H9 (cell line): ENCODE data around the gene KCNK13. TPM values are rescaled to one million over a fixed set of nuclear protein-coding genes. Genes with fewer than 3 reads are reported as not detected.

Source experiments
- DNase-seq: peaks from one replicate; pipeline ENCODE4 v3.0.0-alpha.2; 2017
- H2AFZ ChIP-seq: one replicate; pipeline ENCODE4 v1.6.1; 2013; ENCODE audit warnings: mild to moderate bottlenecking, low read length, control low read depth, moderate library complexity
- H2AK5ac ChIP-seq: 2 replicates; pipeline ENCODE4 v1.6.1; 2013; ENCODE audit warnings: low read length, control low read depth, mixed read lengths; ENCODE audit not compliant: insufficient read length
- H2BK120ac ChIP-seq: one replicate; pipeline ENCODE4 v1.6.1; 2013; ENCODE audit warnings: low read depth, mild to moderate bottlenecking, low read length, control low read depth, inconsistent platforms; ENCODE audit not compliant: poor library complexity, severe bottlenecking
- H2BK12ac ChIP-seq: 2 replicates; pipeline ENCODE4 v1.6.1; 2013; ENCODE audit warnings: low read length, control low read depth, mixed read lengths, low read depth; ENCODE audit not compliant: insufficient read length
- H2BK15ac ChIP-seq: 2 replicates; pipeline ENCODE4 v1.6.1; 2013; ENCODE audit warnings: low read depth, low read length, control low read depth
- H2BK20ac ChIP-seq: one replicate; pipeline ENCODE4 v1.6.1; 2013; ENCODE audit warnings: low read depth, mild to moderate bottlenecking, low read length, control low read depth, inconsistent platforms; ENCODE audit not compliant: poor library complexity, severe bottlenecking
- H2BK5ac ChIP-seq: 2 replicates; pipeline ENCODE4 v1.6.1; 2013; ENCODE audit warnings: low read length, control low read depth, mixed read lengths; ENCODE audit not compliant: insufficient read length
- H3K14ac ChIP-seq: 2 replicates; pipeline ENCODE4 v1.6.1; 2013; ENCODE audit warnings: low read length, control low read depth; ENCODE audit not compliant: insufficient read depth
- H3K18ac ChIP-seq: 2 replicates; pipeline ENCODE4 v1.6.1; 2013; ENCODE audit warnings: low read depth, mild to moderate bottlenecking, mixed read lengths, low read length, control low read depth; ENCODE audit not compliant: insufficient read length
- H3K23ac ChIP-seq: 2 replicates; pipeline ENCODE4 v1.6.1; 2013; ENCODE audit warnings: low read length, control low read depth, mixed read lengths, low read depth; ENCODE audit not compliant: insufficient read length
- H3K23me2 ChIP-seq: 2 replicates; pipeline ENCODE4 v1.6.1; 2013; ENCODE audit warnings: low read depth, mild to moderate bottlenecking, mixed read lengths, low read length, control low read depth; ENCODE audit not compliant: insufficient read length, poor library complexity, severe bottlenecking
- H3K27ac ChIP-seq: 2 replicates; pipeline ENCODE4 v1.5.1; 2013; ENCODE audit warnings: low read length, control low read depth, mixed read lengths, low read depth; ENCODE audit not compliant: insufficient read length
- H3K27me3 ChIP-seq: 2 replicates; pipeline ENCODE4 v1.6.1; 2013; ENCODE audit warnings: low read length, control low read depth, inconsistent platforms; ENCODE audit not compliant: insufficient read depth
- H3K4ac ChIP-seq: 2 replicates; pipeline ENCODE4 v1.6.1; 2013; ENCODE audit warnings: low read depth, mild to moderate bottlenecking, control low read depth, inconsistent platforms, low read length, moderate library complexity
- H3K4me1 ChIP-seq: 2 replicates; pipeline ENCODE4 v1.6.1; 2013; ENCODE audit warnings: low read length, control low read depth, inconsistent platforms; ENCODE audit not compliant: insufficient read depth
- H3K4me2 ChIP-seq: 2 replicates; pipeline ENCODE4 v1.6.1; 2013; ENCODE audit warnings: low read length, control low read depth, mixed read lengths; ENCODE audit not compliant: insufficient read length, insufficient read depth
- H3K56ac ChIP-seq: 2 replicates; pipeline ENCODE4 v1.6.1; 2013; ENCODE audit warnings: low read depth, mild to moderate bottlenecking, mixed read lengths, low read length, control low read depth; ENCODE audit not compliant: insufficient read length
- H3K79me1 ChIP-seq: 2 replicates; pipeline ENCODE4 v1.6.1; 2013; ENCODE audit warnings: low read depth, mild to moderate bottlenecking, moderate library complexity, low read length, control low read depth, inconsistent platforms; ENCODE audit not compliant: insufficient read depth, poor library complexity, severe bottlenecking
- H3K79me2 ChIP-seq: 2 replicates; pipeline ENCODE4 v1.6.1; 2013; ENCODE audit warnings: low read length, control low read depth, inconsistent platforms; ENCODE audit not compliant: insufficient read depth
- H3K9ac ChIP-seq: 2 replicates; pipeline ENCODE4 v1.6.1; 2013; ENCODE audit warnings: low read length, control low read depth, mixed read lengths; ENCODE audit not compliant: insufficient read length; ENCODE audit errors: extremely low read depth
- H3K9me3 ChIP-seq: one replicate; pipeline ENCODE4 v1.6.1; 2013; ENCODE audit warnings: low read depth, low read length, inconsistent platforms; ENCODE audit not compliant: control insufficient read depth
- H3T11ph ChIP-seq: one replicate; pipeline ENCODE4 v1.6.1; 2013; ENCODE audit warnings: mild to moderate bottlenecking, low read length, control low read depth, inconsistent platforms
- H4K20me1 ChIP-seq: one replicate; pipeline ENCODE4 v1.6.1; 2013; ENCODE audit not compliant: control insufficient read depth, insufficient read length, insufficient read depth
- H4K5ac ChIP-seq: 2 replicates; pipeline ENCODE4 v1.6.1; 2013; ENCODE audit warnings: low read depth, mild to moderate bottlenecking, mixed read lengths, low read length, control low read depth; ENCODE audit not compliant: insufficient read length
- H4K8ac ChIP-seq: replicated peaks from 2 replicates; pipeline ENCODE4 v1.6.1; 2013; ENCODE audit warnings: low read length, control low read depth, mixed read lengths, low read depth; ENCODE audit not compliant: insufficient read length
- H4K91ac ChIP-seq: 2 replicates; pipeline ENCODE4 v1.6.1; 2013; ENCODE audit warnings: low read depth, mild to moderate bottlenecking, moderate library complexity, mixed read lengths, low read length, control low read depth; ENCODE audit not compliant: insufficient read length
- H3K27ac Mint-ChIP-seq, 3 experiments: 2 replicates in 2 of 3; 3 replicates in 1 of 3; pipeline ENCODE4 v1.8.0; 2020 to 2021; ENCODE audit warnings: mixed read lengths in 3 of 3, mild to moderate bottlenecking in 1 of 3, moderate library complexity in 1 of 3
- H3K27me3 Mint-ChIP-seq: 2 replicates; pipeline ENCODE4 v1.8.0; 2021; ENCODE audit warnings: low read depth, mild to moderate bottlenecking, moderate library complexity, mixed read lengths
- H3K36me3 Mint-ChIP-seq, 3 experiments: 2 replicates in 2 of 3; 3 replicates in 1 of 3; pipeline ENCODE4 v1.8.0; 2020 to 2021; ENCODE audit warnings: low read depth in 3 of 3, mixed read lengths in 3 of 3; ENCODE audit not compliant: insufficient read depth in 1 of 3
- H3K4me1 Mint-ChIP-seq, 2 experiments: 2 replicates each; pipeline ENCODE4 v1.8.0; 2020; ENCODE audit warnings: mixed read lengths in 2 of 2
- H3K4me3 Mint-ChIP-seq, 2 experiments: 2 replicates in 1 of 2; 3 replicates in 1 of 2; pipeline ENCODE4 v1.8.0; 2020 to 2021; ENCODE audit warnings: mild to moderate bottlenecking in 2 of 2, mixed read lengths in 2 of 2, moderate library complexity in 1 of 2
- H3K9me3 Mint-ChIP-seq, 2 experiments: 2 replicates in 1 of 2; 3 replicates in 1 of 2; pipeline ENCODE4 v1.8.0; 2020; ENCODE audit warnings: mild to moderate bottlenecking in 2 of 2, mixed read lengths in 2 of 2, moderate library complexity in 1 of 2
- CTCF ChIP-seq: fragments of 200-600 bp; sonication (generic); conservative IDR thresholded peaks from 3 replicates; pipeline ENCODE4 v1.8.0; 2021; ENCODE audit warnings: antibody characterized with exemption, mild to moderate bottlenecking
- WGBS: extraction: QIAGEN DNeasy Blood & Tissue Kit; methylation state at CpG from one replicate; pipeline ENCODE4 v1.1.7; 2013; ENCODE audit warnings: missing lambda C conversion rate, low lambda C conversion rate, mixed read lengths; ENCODE audit not compliant: insufficient read length; ENCODE audit errors: extremely low coverage; 5-methylcytosine and 5-hydroxymethylcytosine counted together
- total RNA-seq: library from RNA; stranded (reverse); gene quantifications from 2 replicates; pipeline ENCODE4 v1.2.1, GENCODE V29; 2021

KCNK13 gene
- total RNA-seq, 1 experiment from 2014 or later = 0.39 TPM

GRCh38 chr14:90159146-90159545, 97.4 kb downstream of the KCNK13 start:
- no peak overlapping the region for H3K4me2 ChIP-seq
- peaks cover 2 to 4% of the 10 kb centered on the region in 2 experiments; a peak in 4 of 5 replicates for H3K9me3 Mint-ChIP-seq
- H3K4me3 Mint-ChIP-seq = no peak overlapping the region
- no peaks in the 10 kb centered on the region for H3K23me2 ChIP-seq
- H3K4me1 ChIP-seq = 0 out of 2 replicates have a peak, but pooled peaks cover 3% of the 10 kb centered on the region
- no peaks in the 10 kb centered on the region for H3K9me3 ChIP-seq
- WGBS = no CpG with 5 or more reads among the region's 3 CpGs
- H3K56ac ChIP-seq = no peak overlapping the region
- no peak overlapping the region for H2BK15ac ChIP-seq
- H3T11ph ChIP-seq = no peak overlapping the region
- H3K23ac ChIP-seq = no peak overlapping the region
- H3K79me1 ChIP-seq = no peaks in the 10 kb centered on the region
- H2BK12ac ChIP-seq = no peak overlapping the region
- no peak for TF ChIP-seq CTCF
- no peak overlapping the region for H4K5ac ChIP-seq
- H3K27ac ChIP-seq = no peak overlapping the region
- H2BK5ac ChIP-seq = no peak overlapping the region
- no peak overlapping the region for H2BK20ac ChIP-seq
- no peak overlapping the region for H3K27ac Mint-ChIP-seq
- H4K91ac ChIP-seq = no peak overlapping the region
- H3K18ac ChIP-seq = no peak overlapping the region
- H2AK5ac ChIP-seq = no peak overlapping the region
- no peak overlapping the region for H3K4ac ChIP-seq
- H4K20me1 ChIP-seq = no peaks in the 10 kb centered on the region
- no peak overlapping the region for H4K8ac ChIP-seq
- H3K27me3 Mint-ChIP-seq = peaks cover 10% of the 10 kb centered on the region
- H2AFZ ChIP-seq = no peak overlapping the region
- no peaks in the 10 kb centered on the region for H3K27me3 ChIP-seq
- H3K79me2 ChIP-seq = no peaks in the 10 kb centered on the region
- no peak for DNase-seq
- peaks cover 5% of the 10 kb centered on the region in 2 experiments; a peak in 3 of 4 replicates for H3K4me1 Mint-ChIP-seq
- no peak overlapping the region for H2BK120ac ChIP-seq
- H3K36me3 Mint-ChIP-seq = peaks cover 0 to under 1% (median 0%) of the 10 kb centered on the region in 3 experiments; a peak in 1 of 7 replicates
- no peak overlapping the region for H3K14ac ChIP-seq
- H3K9ac ChIP-seq = no peak overlapping the region
